ENCODE data around the gene NMUR1.

NMUR1 gene

DNA sequence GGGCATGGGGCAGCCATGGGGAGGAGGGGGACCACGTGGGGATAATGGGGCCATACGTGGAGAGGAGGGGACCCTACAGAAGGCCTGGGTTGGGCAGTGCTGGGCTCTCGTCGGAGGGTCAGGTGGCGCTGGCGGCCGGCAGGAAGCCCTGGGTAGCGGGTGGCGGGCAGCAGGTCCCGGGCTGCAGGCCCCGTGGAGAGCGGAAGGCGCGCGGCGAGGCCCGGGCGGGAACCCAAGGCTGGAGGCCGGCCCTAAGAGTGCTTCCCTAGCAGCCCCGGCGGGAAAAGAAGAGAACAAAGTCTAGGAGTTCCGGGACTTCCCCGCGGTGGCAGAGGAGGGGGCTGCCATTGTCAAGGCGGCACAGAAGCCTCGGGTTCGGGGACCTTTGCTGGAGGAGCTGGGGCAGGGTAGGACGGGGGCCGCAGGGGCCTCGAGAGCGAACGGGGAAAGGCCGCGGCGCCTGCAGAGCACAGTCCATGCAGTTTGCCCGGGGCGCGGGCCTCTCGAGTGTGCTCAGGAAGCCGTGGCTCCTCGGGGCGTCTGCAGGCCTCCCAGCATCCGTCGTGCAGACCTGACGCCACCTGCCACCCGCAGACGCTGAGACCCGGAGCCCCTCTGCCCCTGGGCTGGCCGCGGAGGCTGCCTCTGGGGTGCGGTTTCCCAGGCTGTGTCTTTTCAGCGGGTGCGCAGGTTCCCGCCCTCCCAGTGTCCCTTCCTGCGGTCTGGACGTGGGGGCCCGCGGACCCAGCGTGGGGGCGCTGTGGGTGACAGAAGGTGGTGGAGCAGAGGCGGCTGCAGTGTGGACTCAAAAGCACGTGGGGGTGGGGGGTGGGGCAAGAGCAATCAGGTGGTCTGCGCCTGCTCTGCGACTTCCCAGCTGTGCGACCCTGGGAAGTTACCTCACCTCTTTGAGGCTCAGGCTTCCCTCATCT is 46.6 kb downstream of the NMUR1 start:
- peak; percentile 30 for DNase-seq

DNA sequence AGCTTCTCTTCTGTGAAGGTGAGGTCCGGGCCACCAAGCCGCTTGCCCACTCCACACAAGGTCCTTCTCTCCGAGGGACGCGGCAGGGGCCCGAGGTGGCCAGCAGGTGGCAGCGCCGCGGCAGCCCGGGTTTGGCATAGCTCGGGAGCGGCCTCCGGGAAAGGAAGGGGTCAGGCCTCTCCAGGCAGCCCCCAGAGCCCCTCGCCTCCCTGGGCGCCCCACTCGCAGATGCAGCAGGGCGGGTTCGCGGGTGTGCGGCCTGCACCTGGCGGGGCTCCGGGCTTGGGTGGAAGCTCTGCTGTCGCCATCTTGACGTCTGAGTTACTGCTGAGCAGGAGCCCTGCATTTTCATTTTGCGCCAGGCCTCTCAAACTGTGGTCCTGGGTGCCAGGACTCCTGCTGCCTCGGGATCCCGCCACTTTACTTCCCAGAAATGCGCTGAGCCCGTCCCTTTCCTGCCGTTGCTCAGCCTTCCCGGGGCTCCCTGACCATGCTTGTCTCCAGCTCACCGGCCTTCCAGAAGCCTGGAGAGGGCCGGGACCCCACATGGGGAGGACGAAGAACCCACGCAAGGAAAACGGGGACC is 47.3 kb downstream of the NMUR1 start:
- peak; percentile 75 for DNase-seq

DNA sequence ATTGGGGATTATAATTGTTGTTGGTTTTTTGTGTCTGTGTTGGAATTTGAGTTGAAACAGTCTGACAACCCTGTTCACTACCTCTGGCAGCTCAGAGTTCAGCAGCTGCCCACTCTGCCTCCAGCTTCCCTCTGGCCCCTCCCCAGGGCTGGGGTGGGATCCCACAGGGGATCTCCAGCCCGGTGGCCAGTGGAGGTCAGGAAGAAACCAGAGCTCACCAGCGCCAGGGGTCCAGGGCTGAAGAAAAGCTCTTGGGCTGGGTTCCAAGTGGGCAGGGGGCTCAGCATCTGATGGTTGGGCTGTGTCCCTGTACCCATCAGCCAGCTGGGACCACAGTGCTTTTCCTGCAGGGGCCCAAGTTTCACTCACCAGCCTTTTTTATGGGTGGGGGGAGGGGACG is 49.5 kb downstream of the NMUR1 start:
- DNase-seq = no peak

DNA sequence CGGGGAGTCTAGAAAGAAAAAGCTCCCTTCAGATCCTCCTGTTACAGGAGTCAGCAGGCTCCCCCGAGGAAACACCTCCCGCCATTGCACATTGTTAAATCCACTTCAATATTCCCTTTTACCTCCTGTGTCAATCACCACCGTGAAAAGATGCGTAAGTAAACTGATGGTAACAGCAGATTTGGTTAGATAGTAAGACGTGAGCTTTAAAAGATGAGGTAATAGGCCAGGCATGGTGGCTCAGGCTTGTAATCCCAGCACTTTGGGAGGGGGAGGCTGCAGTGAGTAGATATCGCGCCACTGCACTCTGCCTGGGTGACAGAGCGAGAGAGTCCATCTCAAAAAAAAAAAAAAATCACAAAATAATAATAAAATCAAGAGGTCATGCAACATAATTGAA is 50.8 kb downstream of the NMUR1 start:
- DNase-seq = no peak

DNA sequence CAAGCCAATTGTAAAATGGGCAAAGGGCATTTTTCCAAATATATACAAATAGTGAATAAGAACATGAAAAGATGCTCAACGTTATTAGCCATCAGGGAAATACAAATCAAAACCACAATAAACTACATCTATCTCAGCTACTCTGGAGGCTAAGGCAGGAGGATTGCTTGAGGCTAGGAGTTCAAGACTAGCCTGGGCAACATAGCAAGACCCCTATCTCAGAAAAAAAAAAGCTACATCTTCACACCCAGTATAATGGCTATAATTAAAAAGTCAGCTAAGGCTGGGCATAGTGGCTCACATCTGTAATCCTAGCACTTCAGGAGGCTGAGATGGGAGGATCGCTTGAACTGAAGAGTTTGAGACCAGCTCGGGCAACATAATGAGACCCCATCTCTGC is 53.3 kb downstream of the NMUR1 start:
- DNase-seq = no peak

DNA sequence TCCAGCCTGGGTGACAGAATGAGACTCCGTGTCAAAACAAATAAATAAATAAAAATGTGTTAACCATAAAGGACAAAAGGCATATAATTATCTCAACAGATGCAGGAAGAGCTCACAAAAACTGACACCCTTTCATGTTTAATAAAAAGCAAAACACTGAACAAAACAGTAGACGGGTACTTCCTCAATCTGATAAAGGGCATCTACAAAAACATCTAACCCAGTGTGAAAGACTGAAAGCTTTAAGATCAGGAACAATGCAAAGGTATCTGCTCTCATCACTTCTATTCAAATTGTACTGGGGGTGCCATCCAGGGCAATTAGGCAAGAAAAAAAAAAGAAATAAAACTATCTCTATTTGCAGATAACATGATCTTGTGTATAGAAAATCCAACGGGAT is 54.3 kb downstream of the NMUR1 start:
- no peak for DNase-seq

Data from activated CD8-positive, alpha-beta memory T cell treated with anti-CD3 and anti-CD28 coated beads, Interleukin-2, amount 50 U/mL, for 4 hours (primary cell).